Endothelial cell of umbilical vein (primary cell): ENCODE measurements around the gene ACADVL. TPM values are rescaled to one million over a fixed set of nuclear protein-coding genes. Genes with fewer than 3 reads are reported as not detected.

ENCODE experiments used
- BruUV-seq: library from RNA; stranded (reverse); fragments of 400-500 nt; replicated peaks from 2 replicates; lab custom pipeline; 2021; lab: Mats Ljungman, UMichigan
- CTCF ChIA-PET: fragments of 300-600, 350-600 bp; sonication (Branson Sonifier 250); formaldehyde crosslinking; loops from one replicate; lab custom pipeline; 2021; ENCODE audit warnings: antibody characterized with exemption, inconsistent platforms; lab: Charles Lee
- POLR2A ChIA-PET: fragments of 300-600, 350-600 bp; sonication (Branson Sonifier 250); formaldehyde crosslinking; loops from one replicate; lab custom pipeline; 2021; ENCODE audit warnings: antibody characterized with exemption, inconsistent platforms; lab: Charles Lee
- DNase-seq: peaks from one replicate; pipeline ENCODE4 v3.0.0-alpha.2; 2011; ENCODE audit warnings: low read depth, low spot score
- FAIRE-seq: peaks from 2 replicates; lab custom pipeline; 2011; peaks lifted over from hg19 to GRCh38; lab: Jason Lieb, UNC
- H2AFZ ChIP-seq: 2 replicates; pipeline ENCODE4 v1.6.0; 2012; ENCODE audit warnings: low read depth, low read length, control low read depth, inconsistent platforms
- H3K27ac ChIP-seq: 2 replicates; pipeline ENCODE4 v1.5.1; 2011; ENCODE audit warnings: low read depth, mild to moderate bottlenecking, control low read depth, low read length, moderate library complexity; ENCODE audit not compliant: insufficient read depth
- H3K27me3 ChIP-seq, 2 experiments: 2 replicates each; pipeline versions ENCODE4 v1.6.0 to v1.6.1; 2011; ENCODE audit warnings: low read length in 2 of 2, mixed read lengths in 1 of 2; ENCODE audit not compliant: control insufficient read depth in 2 of 2, insufficient read depth in 2 of 2
- H3K36me3 ChIP-seq, 2 experiments: 2 replicates in 1 of 2; 3 replicates in 1 of 2; pipeline ENCODE4 v1.5.1; 2011; ENCODE audit warnings: low read length in 2 of 2, mild to moderate bottlenecking in 1 of 2, moderate library complexity in 1 of 2; ENCODE audit not compliant: control insufficient read depth in 2 of 2, insufficient read depth in 2 of 2; ENCODE audit errors: extremely low read depth in 1 of 2
- H3K4me1 ChIP-seq: 3 replicates; pipeline ENCODE4 v1.5.1; 2011; ENCODE audit warnings: mild to moderate bottlenecking, low read length; ENCODE audit not compliant: control insufficient read depth, insufficient read depth; ENCODE audit errors: extremely low read depth
- H3K4me2 ChIP-seq: 2 replicates; pipeline ENCODE4 v1.6.1; 2011; ENCODE audit warnings: low read length, control low read depth, mixed read lengths; ENCODE audit not compliant: insufficient read depth
- H3K4me3 ChIP-seq, 3 experiments: fragments of 200-600 bp in 1 of 3; sonication (generic), shearing (Covaris generic) in 1 of 3; replicated peaks in 1 of 3; 2 replicates each; pipeline ENCODE4 v1.5.1; 2011 to 2016; ENCODE audit warnings: control low read depth in 3 of 3, low read length in 3 of 3, mild to moderate bottlenecking in 2 of 3, inconsistent platforms in 1 of 3, low read depth in 1 of 3, moderate library complexity in 1 of 3; ENCODE audit not compliant: insufficient read depth in 1 of 3
- H3K79me2 ChIP-seq: 2 replicates; pipeline ENCODE4 v1.6.0; 2012; ENCODE audit warnings: low read length, inconsistent platforms; ENCODE audit not compliant: control insufficient read depth, insufficient read depth
- H3K9ac ChIP-seq: replicated peaks from 2 replicates; pipeline ENCODE3; 2011; ENCODE audit warnings: low read length, control low read depth; ENCODE audit not compliant: insufficient read depth; ENCODE audit errors: extremely low read depth
- H3K9me1 ChIP-seq: replicated peaks from 3 replicates; pipeline ENCODE4 v1.6.0; 2011; ENCODE audit warnings: mild to moderate bottlenecking, low read length; ENCODE audit not compliant: control insufficient read depth, insufficient read depth; ENCODE audit errors: extremely low read depth
- H3K9me3 ChIP-seq: replicated peaks from 2 replicates; pipeline ENCODE4 v1.5.1; 2012; ENCODE audit warnings: low read length, inconsistent platforms; ENCODE audit not compliant: control insufficient read depth, insufficient read depth
- H4K20me1 ChIP-seq: replicated peaks from 2 replicates; pipeline ENCODE3; 2011; ENCODE audit warnings: mild to moderate bottlenecking, low read length; ENCODE audit not compliant: control insufficient read depth, insufficient read depth; ENCODE audit errors: extremely low read depth
- CTCF ChIP-seq, 2 donors: IDR thresholded peaks; 1 replicate in 1 of 2; 2 replicates in 1 of 2; pipeline ENCODE4 v1.5.1; 2011; ENCODE audit warnings: low read length in 2 of 2, mild to moderate bottlenecking in 2 of 2, moderate library complexity in 2 of 2, control low read depth in 1 of 2, inconsistent platforms in 1 of 2, low read depth in 1 of 2; ENCODE audit not compliant: insufficient read depth in 1 of 2; ENCODE audit errors: extremely low read depth in 1 of 2
- EZH2 ChIP-seq: IDR thresholded peaks from 2 replicates; pipeline ENCODE4 v1.6.1; 2012; ENCODE audit warnings: borderline replicate concordance, low read depth, mild to moderate bottlenecking, moderate library complexity, low read length, inconsistent platforms; ENCODE audit not compliant: severe bottlenecking
- FOS ChIP-seq: IDR thresholded peaks from 2 replicates; pipeline ENCODE4 v1.6.1; 2011; ENCODE audit warnings: mild to moderate bottlenecking, low read length, moderate library complexity, borderline replicate concordance; ENCODE audit not compliant: insufficient read depth
- GATA2 ChIP-seq: IDR thresholded peaks from 2 replicates; pipeline ENCODE4 v1.7.0; 2011; ENCODE audit warnings: low read depth, mild to moderate bottlenecking, moderate library complexity, mixed read lengths, low read length; ENCODE audit not compliant: insufficient read length, insufficient read depth
- JUN ChIP-seq: IDR thresholded peaks from 2 replicates; pipeline ENCODE4 v1.6.1; 2011; ENCODE audit warnings: borderline replicate concordance, low read depth; ENCODE audit not compliant: insufficient read length, insufficient read depth
- MAX ChIP-seq: IDR thresholded peaks from 2 replicates; pipeline ENCODE4 v1.6.1; 2011; ENCODE audit not compliant: insufficient read depth, insufficient read length
- MYC ChIP-seq: IDR thresholded peaks from one replicate; pipeline ENCODE4 v1.6.1; 2011; ENCODE audit warnings: mild to moderate bottlenecking, low read depth, low read length
- POLR2A ChIP-seq: IDR thresholded peaks from 2 replicates; pipeline ENCODE4 v1.6.1; 2012; ENCODE audit warnings: low read depth, mild to moderate bottlenecking, control low read depth, low read length
- POLR2AphosphoS5 ChIP-seq: IDR thresholded peaks from 2 replicates; pipeline ENCODE4 v1.6.1; 2012; ENCODE audit warnings: low read depth, mild to moderate bottlenecking, control low read depth, low read length, moderate library complexity; ENCODE audit not compliant: insufficient read depth
- dilution Hi-C: fragments of 300-500 bp; cut with MboI; formaldehyde crosslinking; loops from one replicate; pipeline ENCODE4 v1.15.0; 2019; ENCODE audit warnings: low sequenced_read_pairs; ENCODE audit not compliant: extremely low pct_ligation_motif_present
- intact Hi-C: fragments of 100-400 bp; cut with micrococcal nuclease; formaldehyde crosslinking; loops from one replicate; pipeline ENCODE4 v1.10.0; 2022
- polyA plus RNA-seq, 4 experiments: library from polyadenylated mRNA; depleted of rRNA in 3 of 4; stranded (reverse) in 3 of 4; unstranded in 1 of 4; fragments of >200 nt; gene quantifications; 2 replicates each; pipeline versions ENCODE4 v1.2.1 to v1.2.3, GENCODE V29; 2011 to 2012; ENCODE audit warnings: missing spikeins in 1 of 4
- total RNA-seq: library from RNA; stranded (reverse); gene quantifications from 2 replicates; pipeline ENCODE4 v1.2.3, GENCODE V29; 2021

Gene ACADVL
- total and polyA plus RNA-seq, 2 donors (not counting 3 experiments of a cell fraction or from before 2014, with no cell fraction given): 308 to 376 TPM

- Histone ChIP-seq H3K27ac (no peak overlapping the region), H2AFZ (no peak overlapping the region), H3K9me3 (no peaks in the 10 kb centered on the region), H3K36me3 (no peaks in the 10 kb centered on the region), H3K4me1 (peaks cover 17% of the 10 kb centered on the region), H3K4me3 (peak overlapping the region in 1 of 3 experiments; percentile 9), H4K20me1 (no peaks in the 10 kb centered on the region), H3K9me1 (no peaks in the 10 kb centered on the region), H3K79me2 (no peaks in the 10 kb centered on the region), H3K4me2 (no peak overlapping the region), H3K27me3 (no peaks in the 10 kb centered on the region), H3K9ac (no peak overlapping the region)
- ChIA-PET CTCF (interaction anchor here (0.6 to 4.3 kb wide), 30 partner anchors 8 to 510 kb away, joined by 3 to 91 read pairs (median 6); partner anchors contain the start of genes ACADVL, DLG4, SLC16A11 and SLC16A13), POLR2A (interaction anchor here (0.5 to 0.7 kb wide), 3 partner anchors 152 to 466 kb away, joined by 3 to 4 read pairs (median 3); partner anchors contain the start of gene NEURL4)
- dilution Hi-C loops (no loop called here), intact Hi-C loops (loop anchor here (1.0 to 2.0 kb wide), 5 partner anchors 41 to 264 kb away; partner anchors contain the start of genes ACADVL and DLG4)
- TF ChIP-seq MAX: no peak
- no peak for TF ChIP-seq FOS
- TF ChIP-seq JUN: no peak
- no peak for TF ChIP-seq CTCF (IDR thresholded peaks at IDR 0.05; ENCODE audit: extremely low read depth in 1 of 2, insufficient read depth in 1 of 2, low read depth in 1 of 2, low read length in 2 of 2)
- TF ChIP-seq POLR2A: no peak
- no peak for TF ChIP-seq MYC
- TF ChIP-seq GATA2: no peak
- TF ChIP-seq EZH2: no peak
- no peak for TF ChIP-seq POLR2AphosphoS5
- no peak for FAIRE-seq
- BruUV-seq: no TSS peak
- no peak for DNase-seq
These were observed 42.9 kb upstream of the ACADVL start for GRCh38 chr17:7176841-7177190.
